SW480 (cell line): ENCODE results near the gene EYS.
"Not testable (repeated sequence)": the region's sequence is repeated elsewhere in the genome, so short reads cannot be mapped to it uniquely, and the experiment has no call there.

Source experiments
- DNase-seq: peaks from one replicate; pipeline ENCODE4 v3.0.0-alpha.2; 2016; ENCODE audit warnings: low spot score

The EYS gene

DNA sequence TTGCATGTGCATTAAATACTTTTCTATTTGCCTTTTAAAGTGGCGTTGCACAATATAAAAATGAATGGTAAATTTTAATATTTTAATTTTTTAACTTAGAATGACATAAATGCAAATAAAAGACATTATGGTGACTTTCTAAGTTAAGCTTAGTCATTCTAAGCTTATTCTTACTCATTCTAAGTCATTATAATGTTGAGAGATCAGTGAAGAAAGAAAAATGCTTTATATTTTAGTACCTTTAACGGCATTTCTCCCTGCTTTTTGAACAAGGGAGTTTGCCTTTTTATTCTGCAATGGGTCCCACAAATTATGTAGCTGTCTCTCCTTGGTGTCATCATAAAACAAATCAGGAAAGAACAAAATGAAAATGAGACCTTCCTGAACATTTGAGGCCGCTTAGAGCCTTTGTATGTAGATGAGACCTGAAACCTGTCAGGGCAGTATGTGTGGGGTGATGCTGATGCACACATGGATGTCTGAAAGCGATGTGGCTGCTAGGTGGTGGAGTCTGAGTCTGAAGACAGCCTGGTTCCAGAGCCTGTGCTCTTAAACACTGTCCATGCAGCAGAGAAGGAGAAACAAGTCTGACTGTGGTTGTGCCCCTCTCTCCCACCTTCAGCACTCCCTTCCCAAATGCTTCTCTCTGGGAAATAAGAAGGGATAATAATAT is 1913.4 kb downstream of the EYS start:
- no peak for DNase-seq

DNA sequence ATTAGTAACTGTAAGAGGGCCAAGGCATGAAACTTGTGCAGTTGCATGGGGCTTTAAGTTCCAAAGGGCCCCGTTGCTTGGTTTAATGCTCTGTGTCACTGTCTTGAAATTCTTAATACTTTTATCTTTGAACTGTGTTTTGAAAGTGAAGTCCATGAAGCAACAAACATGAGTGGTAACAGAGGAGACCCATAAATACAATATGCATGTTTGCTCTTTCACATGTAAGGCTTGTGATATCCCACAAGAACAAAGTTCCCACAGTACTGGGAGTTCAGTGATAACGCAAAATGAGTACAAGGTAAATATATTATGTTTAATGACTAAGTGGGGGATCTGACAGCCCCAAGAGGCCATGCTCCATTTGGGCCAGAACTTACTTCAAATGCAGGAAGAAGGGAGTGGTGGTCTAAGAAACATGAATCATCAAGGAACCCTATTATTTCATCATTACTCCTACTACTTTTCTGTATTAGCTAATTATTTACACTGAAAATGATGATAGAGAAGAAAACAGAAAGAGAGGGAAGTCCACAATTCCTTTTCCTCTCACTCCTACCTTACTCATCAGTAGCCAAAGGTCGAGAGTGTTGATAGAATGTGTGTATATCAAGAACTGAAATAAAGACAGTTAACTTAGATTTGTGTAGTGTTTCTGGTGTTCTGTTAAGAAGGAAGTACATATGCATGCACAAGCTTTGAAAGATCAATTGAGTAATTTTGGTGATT is 1914.1 kb downstream of the EYS start:
- no peak for DNase-seq

DNA sequence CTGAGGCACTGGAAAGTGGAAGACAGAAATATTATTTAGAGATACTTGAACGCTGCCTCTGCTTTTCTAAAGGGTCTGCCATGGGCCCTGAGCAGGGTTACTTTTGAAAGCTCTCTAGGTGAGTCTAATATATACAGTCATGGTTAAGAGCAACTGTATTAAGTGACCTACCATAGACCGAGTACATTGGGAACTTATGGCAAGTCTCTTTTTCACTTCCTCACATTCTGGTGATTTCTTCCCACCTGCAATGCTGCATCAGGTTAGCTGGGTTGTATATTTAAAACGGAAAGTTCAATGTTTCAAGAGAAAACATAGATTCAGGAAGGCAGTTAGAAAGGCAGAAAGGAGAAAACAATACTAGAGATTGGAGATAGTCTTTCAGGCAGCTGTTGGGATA is 1916.7 kb downstream of the EYS start:
- no peak for DNase-seq

DNA sequence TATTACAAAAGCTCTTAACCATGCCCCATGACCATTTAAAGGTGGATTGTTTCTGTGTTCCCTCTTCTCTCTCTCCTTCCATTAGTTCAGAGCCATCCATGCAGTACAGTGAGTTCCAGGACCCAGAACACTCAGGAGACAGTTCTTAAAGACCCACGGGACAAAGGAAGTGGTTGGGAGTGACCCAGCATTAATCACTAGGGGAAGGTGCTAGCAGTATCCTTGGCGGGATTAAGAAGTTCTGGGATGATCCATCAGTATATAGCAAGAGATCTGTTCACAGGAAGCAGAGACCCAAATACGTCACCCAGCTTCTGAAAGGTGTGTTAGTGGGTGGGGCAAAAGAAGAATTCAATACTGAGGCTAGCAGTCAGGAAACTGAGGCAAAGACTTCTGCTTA is 1917.3 kb downstream of the EYS start:
- DNase-seq = no peak

DNA sequence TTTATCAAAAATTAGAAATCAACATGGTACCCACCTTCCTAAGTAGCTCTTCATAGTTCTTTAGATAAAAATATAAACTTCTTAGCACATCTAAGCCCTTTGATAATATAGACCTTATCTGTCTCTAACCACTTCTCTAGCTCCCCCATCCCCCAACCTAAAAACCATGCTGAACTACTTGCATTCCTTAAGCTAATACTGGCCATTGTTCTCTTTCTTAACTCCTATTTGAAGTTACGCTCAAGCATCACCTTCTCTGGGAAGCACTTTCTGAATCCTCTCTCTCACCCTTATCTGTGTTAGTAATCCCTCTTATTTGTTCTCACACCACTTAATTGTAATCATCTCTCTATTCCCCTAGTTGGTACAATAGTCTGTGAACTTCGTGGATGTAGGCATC is 1918.5 kb downstream of the EYS start:
- DNase-seq = no peak

DNA sequence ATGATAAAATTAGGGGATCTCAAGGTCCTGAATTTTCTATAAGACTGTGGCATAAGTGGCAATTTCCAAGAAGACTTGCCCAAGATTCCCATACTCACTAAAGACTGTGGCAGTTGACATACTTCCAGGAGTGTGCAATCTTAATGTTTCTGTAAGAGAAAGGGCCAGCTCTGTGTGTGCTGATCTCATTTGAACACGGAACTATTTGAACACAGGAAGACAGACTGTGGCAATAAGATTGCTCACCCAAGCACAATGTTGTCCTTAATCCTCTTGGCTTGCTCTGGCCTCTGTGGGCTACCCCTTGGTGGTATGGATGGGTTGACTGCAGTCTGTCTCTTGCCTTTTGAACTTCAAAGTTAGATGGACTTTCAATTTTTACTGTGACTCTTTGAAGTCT is 1920.0 kb downstream of the EYS start:
- DNase-seq = no peak

DNA sequence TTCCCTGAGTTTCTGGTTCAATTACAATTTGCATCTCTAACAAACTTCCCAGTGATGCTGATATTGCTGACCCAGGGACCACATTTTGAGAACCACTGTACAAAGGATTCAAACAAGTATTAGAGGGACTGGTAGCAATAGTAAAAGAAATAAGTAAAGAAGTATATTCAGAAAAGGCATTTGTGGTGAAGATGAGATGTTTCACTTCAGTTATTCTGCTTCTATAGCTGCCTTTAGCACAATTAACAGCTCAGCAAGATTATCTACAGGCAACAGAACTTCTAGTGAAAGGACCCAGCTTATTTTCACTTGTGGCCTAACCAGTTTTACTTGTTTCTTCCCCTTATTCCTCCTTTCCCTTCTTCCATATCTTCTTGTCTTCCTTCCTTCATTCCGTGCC is 1922.0 kb downstream of the EYS start:
- no peak for DNase-seq

DNA sequence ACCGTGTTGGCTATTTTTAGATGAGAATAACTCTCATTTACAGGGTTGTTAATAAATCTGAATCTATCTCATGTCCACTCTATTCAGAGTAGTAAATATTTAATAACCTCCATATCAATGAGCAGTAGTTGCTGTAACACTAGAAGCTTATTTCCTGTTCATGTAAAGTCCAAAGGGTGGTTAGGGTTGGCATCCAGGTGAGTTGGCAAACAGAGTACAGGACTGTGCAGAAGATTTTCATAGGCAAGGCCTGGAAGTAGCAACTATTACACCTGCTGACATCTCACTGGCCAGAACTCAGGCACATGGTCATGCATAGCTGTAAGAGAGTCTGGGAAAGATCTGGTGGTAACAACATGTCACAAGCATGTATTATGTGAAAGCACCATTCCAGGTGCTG is 1923.9 kb downstream of the EYS start:
- DNase-seq = no peak

DNA sequence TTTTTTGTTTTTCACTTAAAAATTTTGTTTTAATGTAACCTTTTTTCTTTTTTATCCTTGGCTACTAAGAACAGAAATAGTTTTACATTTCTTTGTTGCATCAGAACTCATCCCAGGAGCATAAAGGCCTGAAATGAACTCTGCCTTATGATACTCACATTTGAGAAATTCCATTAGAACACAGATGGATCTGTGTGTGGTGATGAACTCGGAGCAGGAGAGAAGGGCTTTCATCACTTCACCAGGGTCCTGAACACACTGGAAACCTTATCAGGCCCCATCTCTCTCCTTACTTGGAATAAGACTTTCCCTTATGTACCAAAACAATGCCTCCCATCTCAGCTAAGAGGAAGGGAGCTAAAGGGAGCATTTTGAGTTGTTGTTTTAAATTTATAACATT is 1932.1 kb downstream of the EYS start:
- no peak for DNase-seq

DNA sequence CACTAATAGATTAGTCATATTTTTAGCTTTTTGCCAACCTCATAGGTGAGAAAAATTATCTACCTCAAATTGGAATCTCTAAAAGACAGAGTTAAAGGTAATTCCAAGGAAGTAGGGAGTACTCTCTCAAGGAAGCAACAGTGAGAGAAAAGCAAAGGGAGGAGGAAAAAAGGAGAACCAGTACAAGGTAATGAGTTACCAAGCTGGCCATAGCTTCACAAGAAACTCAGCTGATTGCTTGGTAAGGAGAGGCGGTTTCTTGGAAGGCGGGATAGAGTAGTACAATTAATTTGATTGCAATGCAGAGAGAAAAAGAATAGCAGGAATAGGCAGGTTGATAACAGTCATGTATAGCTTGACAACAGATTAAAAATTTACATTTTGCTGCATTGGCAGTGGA is 1933.8 kb downstream of the EYS start:
- no peak for DNase-seq

DNA sequence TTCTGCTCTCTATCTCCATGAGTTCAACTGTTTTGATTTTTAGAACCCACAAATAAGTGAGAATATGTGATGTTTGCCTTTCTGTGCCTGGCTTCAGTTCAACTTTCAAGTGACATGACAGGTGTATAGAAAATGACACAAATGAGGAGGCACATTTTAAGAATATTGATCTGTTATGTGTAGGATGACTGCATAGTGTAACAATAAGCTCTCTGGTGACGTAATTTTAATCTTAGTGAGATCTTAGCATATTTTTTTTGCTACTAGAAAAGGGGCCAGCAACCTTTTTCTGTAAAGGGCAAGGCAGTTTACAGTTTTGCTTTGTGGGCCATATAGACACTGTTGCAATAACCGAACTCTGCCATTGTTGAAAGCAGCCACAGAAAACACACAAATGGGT is 1941.2 kb downstream of the EYS start:
- no peak for DNase-seq

DNA sequence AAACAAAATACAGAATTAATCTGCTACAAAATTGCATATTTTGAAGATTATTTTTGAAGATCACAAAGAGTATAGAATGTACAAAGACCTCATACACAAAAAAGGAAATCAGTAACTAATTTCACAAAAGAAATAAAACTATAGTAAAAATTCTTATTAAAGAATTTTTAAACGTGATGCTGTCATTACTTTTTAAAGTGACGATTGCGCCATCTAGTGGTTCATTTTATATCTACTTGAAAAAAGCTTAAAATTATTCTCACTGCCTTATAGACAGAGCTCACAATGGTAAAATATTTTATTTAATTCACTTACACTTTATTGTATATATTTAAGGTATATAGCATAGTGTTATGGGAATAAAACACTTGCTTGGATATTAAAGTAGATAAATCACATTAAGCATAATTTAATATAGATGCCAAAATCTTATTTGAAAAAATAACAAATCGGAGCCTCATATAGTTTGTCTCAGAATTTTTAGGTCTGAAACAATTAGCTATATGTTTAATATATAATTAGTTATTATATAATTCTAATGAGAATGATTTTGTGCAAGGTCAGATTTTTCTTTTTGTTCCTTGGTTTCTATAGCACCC is 1942.6 kb downstream of the EYS start:
- peak; percentile 27 for DNase-seq

DNA sequence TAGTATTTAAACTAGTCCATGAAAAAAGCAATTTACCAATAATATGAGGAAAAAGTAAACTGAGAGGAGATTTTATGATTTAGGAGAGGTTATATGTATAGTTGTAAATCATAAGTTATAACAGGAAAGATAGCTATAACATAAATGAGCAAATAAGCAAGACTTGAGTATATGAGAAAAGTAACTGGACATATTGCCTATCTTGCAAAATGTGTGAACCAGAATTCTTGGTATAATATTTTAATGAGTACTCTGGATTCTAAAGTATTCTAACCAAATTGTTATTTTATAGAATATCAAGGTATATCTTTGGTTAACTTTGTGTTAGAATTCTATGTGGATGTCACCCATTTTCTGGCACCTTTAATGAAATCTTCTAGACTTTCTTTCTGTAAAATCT is 1946.8 kb downstream of the EYS start:
- no peak for DNase-seq

DNA sequence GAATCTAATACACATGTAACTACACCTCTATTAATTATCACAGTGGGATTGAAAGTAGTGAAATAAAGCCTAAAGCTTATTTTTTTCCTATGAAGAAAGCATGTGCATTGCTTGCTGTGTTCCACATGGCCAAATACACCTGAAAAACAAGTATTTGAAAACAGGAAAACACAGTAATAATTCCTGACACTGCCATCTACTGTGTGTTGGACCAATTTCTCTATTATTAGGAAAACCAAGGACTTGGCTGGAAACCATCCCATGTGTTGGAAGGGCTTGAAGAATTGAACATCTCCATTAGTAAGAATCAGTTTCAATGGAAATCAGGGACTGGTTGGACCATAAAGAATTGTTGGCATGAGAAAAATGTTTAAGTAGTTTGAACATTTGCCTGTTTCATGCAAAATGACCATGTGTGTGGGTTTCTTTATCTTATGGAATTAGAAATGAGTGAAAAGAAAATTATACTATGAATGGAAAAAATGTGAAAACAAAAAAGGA is 1947.4 kb downstream of the EYS start:
- DNase-seq = no peak

DNA sequence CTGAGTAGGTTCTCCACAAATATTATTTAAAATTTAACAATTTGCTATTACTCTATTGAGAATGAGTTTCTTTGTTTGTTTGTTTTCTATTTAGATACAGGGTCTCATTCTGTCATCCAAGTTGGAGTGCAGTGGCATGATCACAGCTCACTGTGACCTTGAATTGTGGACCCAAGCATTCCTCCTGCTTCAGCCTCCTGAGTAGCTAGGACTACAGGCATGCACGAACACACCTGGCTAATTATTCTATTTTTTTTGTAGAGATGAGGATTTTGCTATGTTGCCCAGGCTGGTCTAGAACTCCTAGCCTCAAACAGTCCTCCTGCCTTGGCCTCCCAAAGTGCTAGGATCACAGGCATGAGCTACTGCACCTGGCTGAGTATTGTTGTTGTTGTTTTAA is 1949.2 kb downstream of the EYS start:
- DNase-seq = no peak

DNA sequence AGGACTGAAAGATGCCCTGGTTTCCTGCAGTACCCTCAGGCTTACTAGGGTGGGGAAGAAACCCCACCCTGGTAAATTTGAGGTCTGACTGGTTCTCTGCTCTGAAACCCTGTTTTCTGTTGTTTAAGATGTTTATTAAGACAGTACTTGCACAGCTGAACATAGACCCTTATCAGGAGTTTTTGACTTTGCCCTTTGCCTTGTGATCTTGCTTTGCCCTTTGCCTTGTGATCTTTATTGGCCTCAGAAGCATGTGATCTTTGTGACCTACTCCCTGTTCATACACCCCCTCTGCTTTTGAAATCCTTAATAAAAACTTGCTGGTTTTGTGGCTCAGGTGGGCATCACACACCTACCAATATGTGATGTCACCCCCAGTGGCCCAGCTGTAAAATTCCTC is 1949.8 kb downstream of the EYS start:
- DNase-seq = not testable (repeated sequence)

DNA sequence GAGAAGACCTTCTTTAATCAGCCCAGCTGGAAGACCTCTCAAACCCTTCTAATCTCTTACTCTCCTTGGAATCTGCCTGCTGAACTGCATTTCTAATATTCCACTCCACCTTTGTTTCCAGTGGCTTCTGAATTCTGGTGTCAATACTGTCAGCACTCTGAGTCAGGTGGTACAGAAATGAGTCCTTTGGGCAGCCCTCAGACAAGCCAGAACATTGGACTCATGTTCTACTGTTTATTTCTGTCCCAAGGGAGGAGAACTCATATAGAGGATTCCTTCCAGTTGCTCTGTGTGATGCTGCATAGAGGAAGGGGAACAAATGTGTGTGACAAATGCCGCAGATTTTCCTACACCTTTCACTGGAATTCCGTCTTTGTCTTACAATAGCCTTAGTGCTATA is 1956.6 kb downstream of the EYS start:
- no peak for DNase-seq

DNA sequence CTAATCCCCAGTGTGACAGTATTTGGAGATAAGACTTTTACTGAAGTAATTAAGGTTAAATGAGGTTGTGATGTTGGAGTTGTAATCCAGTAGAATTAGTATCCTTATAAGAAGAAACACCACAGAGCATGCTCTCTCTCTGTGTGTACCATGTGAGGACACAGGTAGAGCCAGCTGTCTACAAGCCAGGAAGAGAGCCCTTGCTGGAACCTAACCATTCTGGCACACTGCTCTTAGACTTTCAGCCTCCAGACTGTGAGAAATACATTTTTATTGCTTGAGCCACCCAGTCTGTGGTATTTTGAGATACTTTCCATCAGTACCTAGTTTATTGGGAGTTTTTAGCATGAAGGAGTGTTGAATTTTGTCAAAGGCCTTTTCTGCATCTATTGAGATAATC is 1961.2 kb downstream of the EYS start:
- no peak for DNase-seq

DNA sequence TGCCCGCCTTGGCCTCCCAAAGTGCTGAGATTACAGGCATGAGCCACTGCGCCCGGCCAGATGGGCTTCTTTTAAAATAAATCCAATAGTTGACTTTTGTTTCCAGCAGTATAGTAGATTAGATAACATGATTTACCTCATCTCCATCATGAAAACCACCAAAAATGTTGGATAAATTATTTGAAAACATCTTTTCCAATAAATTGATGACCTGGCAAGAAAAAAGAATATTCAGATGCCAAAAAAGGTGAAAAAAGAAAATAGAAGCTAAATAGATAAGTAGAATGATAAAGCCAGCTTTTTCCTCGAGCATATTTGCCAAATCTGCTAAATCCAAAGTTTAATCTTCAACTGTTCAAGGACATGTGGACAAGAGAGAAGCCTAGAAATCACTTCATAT is 1962.2 kb downstream of the EYS start:
- DNase-seq = no peak

DNA sequence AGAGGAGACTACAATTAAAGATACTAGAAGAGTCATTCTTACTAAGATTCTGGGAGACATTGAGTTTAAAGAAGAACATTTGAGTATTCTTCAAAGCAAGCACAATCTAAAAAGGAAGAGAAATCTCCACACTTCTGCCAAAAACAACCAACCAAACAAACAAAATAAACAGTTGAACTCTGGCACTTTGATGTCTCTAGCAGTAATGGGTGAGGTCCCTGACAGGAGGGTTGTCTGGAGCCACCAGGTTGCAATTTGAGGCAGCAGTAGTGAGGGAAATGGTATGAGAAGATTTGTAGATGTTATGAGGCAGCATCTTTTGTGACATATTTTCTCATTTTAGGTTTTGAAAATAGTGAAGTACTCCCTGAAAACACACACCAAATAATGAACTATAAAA is 1963.3 kb downstream of the EYS start:
- no peak for DNase-seq

DNA sequence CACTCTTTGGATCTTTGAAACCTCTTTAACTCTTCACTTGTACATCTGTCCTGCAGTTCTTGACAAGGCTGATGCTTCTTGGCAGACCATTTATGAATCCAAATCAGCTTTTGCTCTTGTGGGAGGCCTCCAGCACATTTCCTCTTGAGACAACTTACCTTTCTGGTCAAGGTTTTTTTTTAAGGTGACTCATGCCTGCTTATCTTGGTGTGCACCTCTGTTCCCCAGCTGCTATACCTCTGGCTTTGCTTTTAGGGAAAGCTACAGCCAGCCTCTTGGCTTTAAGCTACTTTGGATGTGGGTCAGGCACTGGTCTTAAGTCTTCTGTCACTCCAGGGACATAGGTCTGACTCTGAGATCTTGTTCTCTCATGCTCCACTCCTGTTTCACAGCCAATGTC is 1965.0 kb downstream of the EYS start:
- no peak for DNase-seq

DNA sequence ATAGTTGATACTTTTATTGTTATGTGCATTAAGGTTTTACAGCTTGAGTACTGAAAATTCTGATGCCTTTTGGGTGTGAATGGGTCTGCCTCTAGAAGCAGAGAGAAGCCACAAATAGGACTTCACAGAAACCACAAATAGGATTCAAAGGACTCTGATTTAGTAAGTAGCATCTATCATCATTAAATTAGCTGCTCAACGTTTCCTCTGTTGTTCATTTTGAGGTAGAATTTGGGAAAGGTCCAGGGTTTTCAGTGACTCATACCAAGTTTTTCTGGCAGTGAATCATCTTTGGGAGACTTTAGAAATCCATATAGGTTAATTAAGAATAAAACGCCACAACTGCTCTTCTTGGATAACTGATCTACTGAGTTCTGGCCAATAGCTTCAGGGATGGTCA is 1966.3 kb downstream of the EYS start:
- peak; percentile 11 for DNase-seq

DNA sequence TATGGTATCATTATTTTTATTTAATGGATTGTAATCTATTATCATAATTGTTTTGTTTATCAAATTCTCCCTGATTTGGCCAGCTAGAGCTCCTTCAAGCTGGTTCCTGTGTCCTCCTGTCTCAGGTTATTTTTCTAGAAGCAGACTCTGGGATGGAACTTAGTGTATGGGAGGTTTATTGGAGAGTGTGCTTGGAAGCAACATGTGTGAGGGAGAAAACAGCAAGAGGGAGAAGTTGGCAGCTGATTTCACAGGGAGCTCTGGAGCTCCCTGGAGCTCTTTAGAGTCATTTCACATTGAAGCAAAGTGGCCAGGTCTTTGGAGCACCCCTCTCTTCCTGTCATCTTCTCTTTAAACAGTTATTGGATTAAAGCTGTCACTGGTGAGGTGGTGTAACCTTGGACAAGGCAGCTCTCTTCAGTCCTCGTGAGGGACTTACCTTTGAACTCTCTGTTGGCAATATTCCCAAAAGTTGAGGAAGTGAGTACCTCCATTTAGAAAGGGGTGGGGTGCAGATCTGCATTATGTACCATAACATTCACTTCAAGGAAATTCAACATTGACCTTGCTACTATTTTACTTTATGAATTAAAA is 1967.8 kb downstream of the EYS start:
- no peak for DNase-seq
